GM23338 (cell line): Measurements from ENCODE around the gene LRTM2.

Experiments
- CTCF ChIP-seq, 2 experiments: fragments of 200-600 bp in 1 of 2; sonication (generic) in 1 of 2; conservative IDR thresholded peaks; 2 replicates each; pipeline versions ENCODE4 v1.5.1 to v1.6.1; 2016 to 2017; ENCODE audit warnings: antibody characterized with exemption in 2 of 2, low read depth in 2 of 2, mild to moderate bottlenecking in 2 of 2, moderate library complexity in 1 of 2
- POLR2AphosphoS5 ChIP-seq: IDR thresholded peaks from 2 replicates; pipeline ENCODE4 v1.6.1; 2016; ENCODE audit warnings: antibody characterized with exemption, low read depth

- TF ChIP-seq CTCF (conservative IDR thresholded peaks at IDR 0.05; ENCODE audit: low read depth in 2 of 2) (no peak), POLR2AphosphoS5 (no peak)
These were observed 10.1 kb downstream of the LRTM2 start for GRCh38 chr12:1830401-1830845.
